Upper lobe of left lung (tissue), 4 donors: Measurements from ENCODE around the gene PRLR.

Experiments used
- EP300 ChIP-seq, 4 donors: sonication (generic); formaldehyde crosslinking; IDR thresholded peaks; one replicate each; pipeline ENCODE4 v1.5.1; 2017; ENCODE audit warnings: antibody characterized with exemption in 4 of 4, control low read depth in 2 of 4
- POLR2A ChIP-seq, 4 donors: fragments of 450-650 bp; IDR thresholded peaks; one replicate each; pipeline ENCODE4 v1.5.1; 2016 to 2017; ENCODE audit warnings: antibody characterized with exemption in 4 of 4, mild to moderate bottlenecking in 2 of 4
- POLR2AphosphoS5 ChIP-seq, 2 donors: sonication (generic); formaldehyde crosslinking; IDR thresholded peaks; one replicate each; pipeline ENCODE4 v1.5.1; 2017; ENCODE audit warnings: antibody characterized with exemption in 2 of 2
- TF ChIP-seq, protein P1 (sequence below), 6 experiments: fragments of 450-650 bp in 4 of 6; fragments of 200-600 bp in 2 of 6; sonication (generic) in 2 of 6; IDR thresholded peaks; one replicate each; pipeline ENCODE4 v1.5.1; 2016 to 2019; ENCODE audit warnings: antibody characterized with exemption in 6 of 6

DNA sequence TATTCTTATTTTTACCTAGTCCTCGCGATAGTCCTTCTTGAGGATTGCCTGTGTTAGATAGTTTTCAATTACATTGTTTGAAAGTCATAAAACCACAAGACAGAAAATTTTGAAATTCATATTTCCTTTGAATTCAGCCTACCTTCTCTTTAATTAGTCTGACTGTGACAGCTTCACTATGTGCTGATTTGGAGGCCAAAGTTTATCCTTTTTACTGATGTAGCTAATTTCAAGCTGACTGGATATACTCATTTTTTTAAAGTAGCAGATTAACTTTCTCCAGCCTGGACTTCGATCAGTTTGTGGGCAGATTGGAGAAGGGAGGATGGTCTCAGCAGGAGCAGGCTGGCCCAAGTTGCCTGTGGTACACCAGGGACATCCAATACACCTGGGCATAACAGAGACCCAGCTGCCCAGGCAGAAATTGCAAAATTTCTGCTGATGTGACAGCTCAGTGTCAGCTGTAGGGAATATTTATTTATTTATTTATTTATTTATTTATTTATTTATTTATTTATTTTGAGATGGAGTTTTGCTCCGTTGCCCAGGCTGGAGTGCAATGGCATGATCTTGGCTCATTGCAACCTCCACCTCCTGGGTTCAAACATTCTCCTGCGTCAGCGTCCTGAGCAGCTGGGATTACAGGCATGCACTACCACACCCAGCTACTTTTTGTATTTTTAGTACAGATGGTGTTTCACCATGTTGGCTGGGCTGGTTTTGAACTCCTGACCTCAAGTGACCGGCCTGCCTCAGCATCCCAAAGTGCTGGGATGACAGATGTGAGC, 206.7 kb downstream of the PRLR start:
- no peak for TF ChIP-seq POLR2A (IDR thresholded peaks at IDR 0.05)
- TF ChIP-seq POLR2AphosphoS5 (IDR thresholded peaks at IDR 0.05) = no peak
- TF ChIP-seq, protein P1, sequence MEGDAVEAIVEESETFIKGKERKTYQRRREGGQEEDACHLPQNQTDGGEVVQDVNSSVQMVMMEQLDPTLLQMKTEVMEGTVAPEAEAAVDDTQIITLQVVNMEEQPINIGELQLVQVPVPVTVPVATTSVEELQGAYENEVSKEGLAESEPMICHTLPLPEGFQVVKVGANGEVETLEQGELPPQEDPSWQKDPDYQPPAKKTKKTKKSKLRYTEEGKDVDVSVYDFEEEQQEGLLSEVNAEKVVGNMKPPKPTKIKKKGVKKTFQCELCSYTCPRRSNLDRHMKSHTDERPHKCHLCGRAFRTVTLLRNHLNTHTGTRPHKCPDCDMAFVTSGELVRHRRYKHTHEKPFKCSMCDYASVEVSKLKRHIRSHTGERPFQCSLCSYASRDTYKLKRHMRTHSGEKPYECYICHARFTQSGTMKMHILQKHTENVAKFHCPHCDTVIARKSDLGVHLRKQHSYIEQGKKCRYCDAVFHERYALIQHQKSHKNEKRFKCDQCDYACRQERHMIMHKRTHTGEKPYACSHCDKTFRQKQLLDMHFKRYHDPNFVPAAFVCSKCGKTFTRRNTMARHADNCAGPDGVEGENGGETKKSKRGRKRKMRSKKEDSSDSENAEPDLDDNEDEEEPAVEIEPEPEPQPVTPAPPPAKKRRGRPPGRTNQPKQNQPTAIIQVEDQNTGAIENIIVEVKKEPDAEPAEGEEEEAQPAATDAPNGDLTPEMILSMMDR (IDR thresholded peaks at IDR 0.05) = no peak
- no peak for TF ChIP-seq EP300 (IDR thresholded peaks at IDR 0.05)
